Measurements from ENCODE around the gene PKD1L1. TPM values are rescaled to one million over a fixed set of nuclear protein-coding genes. Genes with fewer than 3 reads are reported as not detected.

Gene PKD1L1
- total RNA-seq, 1 donor from 2014 or later, result 1.1 TPM

- no peak for DNase-seq
Measured at GRCh38 chr7:47905076-47905920, 43.0 kb downstream of the PKD1L1 start.

GRCh38 chr7:47902013-47902412, 46.3 kb downstream of the PKD1L1 start:
- DNase-seq, result no peak

GRCh38 chr7:47901542-47901941, 46.7 kb downstream of the PKD1L1 start:
- DNase-seq, result no peak

GRCh38 chr7:47897831-47898230, 50.4 kb downstream of the PKD1L1 start:
- DNase-seq, result no peak

GRCh38 chr7:47896809-47897423, 51.4 kb downstream of the PKD1L1 start:
- no peak for DNase-seq

GRCh38 chr7:47895026-47895425, 53.2 kb downstream of the PKD1L1 start:
- no peak for DNase-seq

GRCh38 chr7:47893721-47894365, 54.4 kb downstream of the PKD1L1 start:
- no peak for DNase-seq

- no peak for DNase-seq
Measured at GRCh38 chr7:47893238-47893637, 55.0 kb downstream of the PKD1L1 start.

- DNase-seq, result no peak
Measured at GRCh38 chr7:47890606-47891005, 57.7 kb downstream of the PKD1L1 start.

- DNase-seq, result no peak
Measured at GRCh38 chr7:47890125-47890524, 58.1 kb downstream of the PKD1L1 start.

- DNase-seq, result peak; percentile 44
Measured at GRCh38 chr7:47889723-47890122, 58.5 kb downstream of the PKD1L1 start.

GRCh38 chr7:47888371-47889265, 59.6 kb downstream of the PKD1L1 start:
- no peak for DNase-seq

GRCh38 chr7:47887016-47887640, 61.1 kb downstream of the PKD1L1 start:
- peak; percentile 74 for DNase-seq

- DNase-seq, result no peak
Measured at GRCh38 chr7:47885987-47886811, 62.1 kb downstream of the PKD1L1 start.

GRCh38 chr7:47885309-47885986, 62.8 kb downstream of the PKD1L1 start:
- DNase-seq, result no peak

GRCh38 chr7:47884675-47885074, 63.6 kb downstream of the PKD1L1 start:
- peak; percentile 22 for DNase-seq

- no peak for DNase-seq
Measured at GRCh38 chr7:47882635-47883034, 65.6 kb downstream of the PKD1L1 start.

- no peak for DNase-seq
Measured at GRCh38 chr7:47881256-47881655, 67.0 kb downstream of the PKD1L1 start.

- no peak for DNase-seq
Measured at GRCh38 chr7:47878662-47879061, 69.6 kb downstream of the PKD1L1 start.

- DNase-seq, result no peak
Measured at GRCh38 chr7:47877336-47877735, 70.9 kb downstream of the PKD1L1 start.
